Measurements from ENCODE around the gene GGCX.

Gene GGCX

DNA sequence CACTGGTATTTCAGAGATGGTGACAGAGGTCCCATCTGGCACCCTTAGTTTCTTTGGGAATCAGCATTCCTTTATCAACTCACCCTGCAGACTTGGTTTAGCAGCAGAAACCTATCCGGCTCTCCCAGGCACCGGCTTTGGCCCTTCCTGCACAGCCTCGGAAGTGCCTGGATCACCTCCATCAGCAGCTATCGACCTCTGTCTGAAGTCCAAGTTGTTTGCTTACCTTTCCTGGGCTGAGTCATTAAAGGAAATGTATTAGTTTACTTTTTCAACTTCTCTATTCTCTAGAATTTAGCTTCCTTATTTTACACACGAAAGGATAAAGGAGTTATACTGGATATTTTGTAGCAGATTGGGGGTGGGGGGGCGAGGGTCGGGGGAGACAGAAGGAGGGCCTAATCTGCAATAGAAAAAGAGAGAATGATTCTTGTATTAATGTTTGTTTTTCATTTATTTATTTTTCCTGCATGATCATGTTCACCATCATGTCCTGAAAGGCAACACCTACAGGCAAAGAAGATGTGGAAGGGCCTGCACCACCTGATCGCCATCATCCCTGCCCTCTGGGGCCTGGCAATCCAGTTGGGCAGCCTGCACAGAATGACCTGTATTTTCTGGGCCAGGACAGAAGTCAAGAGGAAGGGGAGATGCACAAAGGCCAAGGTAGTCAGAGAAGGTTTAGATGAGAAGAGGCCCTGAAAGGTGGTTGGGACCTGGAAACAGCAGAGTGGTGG lies 44.5 kb downstream of the GGCX start:
- no peak for FAIRE-seq
- DNase-seq (ENCODE audit: insufficient read length): no peak
- no peak for TF ChIP-seq POLR2A (IDR thresholded peaks at IDR 0.05; ENCODE audit: low read depth, low read length)
- no peak for TF ChIP-seq TAF1 (IDR thresholded peaks at IDR 0.05; ENCODE audit: borderline replicate concordance, low read depth, low read length)
- no peak for TF ChIP-seq POLR2AphosphoS5 (IDR thresholded peaks at IDR 0.05; ENCODE audit: low read depth, low read length)

DNA sequence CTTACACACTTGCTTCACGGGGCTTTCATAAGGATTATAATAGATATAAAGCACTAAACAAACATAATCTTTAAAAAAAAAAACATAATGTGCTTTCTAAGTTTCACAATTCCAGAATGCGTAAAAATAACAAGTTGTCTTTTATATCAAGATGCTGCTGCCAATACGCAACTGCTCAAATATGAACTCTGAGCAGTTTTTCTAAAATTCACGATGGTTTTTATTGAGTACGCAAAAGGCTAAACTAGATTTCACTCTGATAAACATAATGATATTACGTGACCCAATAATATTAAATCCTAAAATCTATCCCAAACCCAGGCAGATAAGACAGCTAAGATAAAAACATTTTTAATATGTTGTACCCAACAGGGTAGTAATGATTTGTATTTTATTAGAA lies 47.0 kb downstream of the GGCX start:
- FAIRE-seq (no peak), DNase-seq (ENCODE audit: insufficient read length) (no peak)
- no peak for TF ChIP-seq POLR2AphosphoS5 (IDR thresholded peaks at IDR 0.05; ENCODE audit: low read depth, low read length)
- TF ChIP-seq TAF1 (IDR thresholded peaks at IDR 0.05; ENCODE audit: borderline replicate concordance, low read depth, low read length): no peak
- no peak for TF ChIP-seq POLR2A (IDR thresholded peaks at IDR 0.05; ENCODE audit: low read depth, low read length)

GRCh38 chr2:85511008-85511811 lies 50.1 kb downstream of the GGCX start:
- DNase-seq (ENCODE audit: insufficient read length) (no peak), FAIRE-seq (no peak)
- TF ChIP-seq POLR2AphosphoS5 (IDR thresholded peaks at IDR 0.05; ENCODE audit: low read depth, low read length): no peak
- no peak for TF ChIP-seq POLR2A (IDR thresholded peaks at IDR 0.05; ENCODE audit: low read depth, low read length)
- no peak for TF ChIP-seq TAF1 (IDR thresholded peaks at IDR 0.05; ENCODE audit: borderline replicate concordance, low read depth, low read length)

DNA sequence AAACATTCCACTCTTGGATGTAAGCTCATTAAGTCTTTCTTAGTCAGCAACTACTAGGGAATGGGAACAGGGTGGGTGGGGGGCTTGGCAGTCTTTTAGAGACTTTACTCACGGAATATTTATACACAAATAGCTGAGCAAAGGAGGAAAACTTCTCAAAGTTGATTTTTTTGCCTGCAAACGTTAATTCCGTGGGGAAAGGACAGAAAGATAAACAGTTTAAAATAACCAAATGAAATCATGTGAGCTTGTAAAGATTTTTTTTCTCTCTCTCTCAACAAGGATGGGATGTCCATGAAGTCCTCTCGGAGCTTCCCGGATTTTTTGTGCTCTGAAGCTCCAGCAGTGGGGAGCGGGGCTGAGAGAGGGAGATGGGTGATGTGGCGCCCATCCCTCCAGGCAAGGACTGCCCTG lies 54.5 kb downstream of the GGCX start:
- no peak for DNase-seq (ENCODE audit: insufficient read length)
- TF ChIP-seq TAF1 (IDR thresholded peaks at IDR 0.05; ENCODE audit: borderline replicate concordance, low read depth, low read length): no peak
- no peak for FAIRE-seq

DNA sequence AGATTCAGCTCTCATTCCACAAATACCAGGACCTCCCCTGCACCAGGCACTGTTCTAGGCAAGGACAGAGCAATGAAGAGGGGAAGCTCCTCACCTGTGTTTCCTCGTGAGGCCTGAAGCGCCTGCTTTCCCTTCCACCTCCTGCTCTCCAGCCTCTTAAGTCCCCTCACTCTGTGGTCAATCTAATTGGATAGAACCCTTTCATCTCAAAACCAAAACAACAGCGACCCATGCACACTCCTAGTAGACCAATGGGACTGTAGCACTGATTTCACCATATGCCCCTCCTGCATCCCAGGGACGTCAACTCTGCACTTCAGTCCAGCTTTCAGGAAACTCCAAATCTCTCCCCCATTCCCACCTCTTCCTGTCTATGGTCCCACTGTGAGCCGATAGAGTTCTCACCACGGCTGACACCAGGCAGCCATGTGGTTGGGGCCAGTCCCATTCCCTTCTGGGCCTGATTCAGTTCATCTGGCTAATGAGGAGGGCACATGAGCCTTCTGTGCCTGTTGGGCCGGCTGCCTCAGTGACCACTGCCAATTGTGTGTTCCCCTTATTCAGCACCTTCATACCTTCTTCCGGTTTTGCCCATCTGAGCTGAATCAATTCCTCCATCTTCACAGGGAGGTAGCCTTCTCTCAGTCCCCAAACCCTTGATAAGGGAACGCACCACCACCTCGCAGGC lies 55.6 kb downstream of the GGCX start:
- no peak for DNase-seq (ENCODE audit: insufficient read length)
- FAIRE-seq: no peak

GRCh38 chr2:85504778-85505261 lies 56.5 kb downstream of the GGCX start:
- TF ChIP-seq TAF1 (IDR thresholded peaks at IDR 0.05; ENCODE audit: borderline replicate concordance, low read depth, low read length): no peak
- TF ChIP-seq POLR2AphosphoS5 (IDR thresholded peaks at IDR 0.05; ENCODE audit: low read depth, low read length): no peak
- TF ChIP-seq POLR2A (IDR thresholded peaks at IDR 0.05; ENCODE audit: low read depth, low read length): no peak
- FAIRE-seq (no peak), DNase-seq (ENCODE audit: insufficient read length) (no peak)

More for the DNA sequence above, 55.6 kb downstream of the GGCX start:
- TF ChIP-seq POLR2AphosphoS5 (IDR thresholded peaks at IDR 0.05; ENCODE audit: low read depth, low read length) (no peak), POLR2A (IDR thresholded peaks at IDR 0.05; ENCODE audit: low read depth, low read length) (no peak), TAF1 (IDR thresholded peaks at IDR 0.05; ENCODE audit: borderline replicate concordance, low read depth, low read length) (no peak)

DNA sequence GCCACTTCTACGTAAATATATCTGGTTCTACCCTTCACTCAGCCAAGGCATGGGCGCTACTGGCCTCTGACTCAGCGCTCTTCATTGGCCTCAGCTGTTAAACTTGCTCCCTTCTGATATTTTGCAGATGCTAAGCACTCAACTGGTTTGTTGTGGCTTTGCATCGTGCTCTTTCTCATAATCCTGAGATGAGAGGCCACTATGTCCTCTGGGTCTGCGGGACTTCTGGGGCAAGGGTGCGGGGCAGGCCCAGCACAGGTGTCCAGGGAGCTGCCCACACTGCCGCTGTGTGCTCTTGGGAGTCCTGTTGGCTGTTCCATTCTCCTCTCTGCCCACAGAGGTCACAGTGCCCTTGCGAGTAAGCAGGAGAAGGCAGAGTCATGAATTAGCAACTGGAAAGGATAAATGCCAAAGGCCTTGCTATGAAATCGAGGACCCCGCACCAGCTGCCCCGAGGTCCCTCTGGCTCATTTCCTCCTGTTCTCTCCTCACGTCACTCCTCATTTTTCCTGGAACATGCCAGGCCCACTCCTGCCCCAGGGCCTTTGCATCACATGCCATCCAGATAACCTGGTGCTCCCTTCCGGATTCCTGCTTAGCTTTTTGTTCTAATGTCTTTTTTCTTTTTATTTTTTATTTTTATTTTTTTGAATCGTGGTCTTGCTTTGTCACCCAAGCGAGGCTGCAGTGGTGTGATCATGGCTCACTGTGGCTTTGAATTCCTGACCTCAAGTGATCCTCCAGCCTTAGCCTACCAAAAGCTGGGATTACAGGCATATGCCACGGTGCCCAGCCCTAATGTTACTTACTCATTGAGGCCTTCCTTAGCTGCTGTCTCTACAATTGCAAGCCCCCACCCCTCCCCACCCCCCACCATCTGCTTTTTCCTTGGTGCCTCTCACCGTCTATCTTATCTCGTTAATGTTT lies 57.2 kb downstream of the GGCX start:
- no peak for DNase-seq (ENCODE audit: insufficient read length)
- FAIRE-seq: no peak
- no peak for TF ChIP-seq TAF1 (IDR thresholded peaks at IDR 0.05; ENCODE audit: borderline replicate concordance, low read depth, low read length)
- no peak for TF ChIP-seq POLR2A (IDR thresholded peaks at IDR 0.05; ENCODE audit: low read depth, low read length)
- no peak for TF ChIP-seq POLR2AphosphoS5 (IDR thresholded peaks at IDR 0.05; ENCODE audit: low read depth, low read length)

GRCh38 chr2:85503168-85503850 lies 58.0 kb downstream of the GGCX start:
- DNase-seq (ENCODE audit: insufficient read length) (no peak), FAIRE-seq (no peak)
- TF ChIP-seq POLR2AphosphoS5 (IDR thresholded peaks at IDR 0.05; ENCODE audit: low read depth, low read length): no peak
- TF ChIP-seq POLR2A (IDR thresholded peaks at IDR 0.05; ENCODE audit: low read depth, low read length): no peak
- no peak for TF ChIP-seq TAF1 (IDR thresholded peaks at IDR 0.05; ENCODE audit: borderline replicate concordance, low read depth, low read length)

DNA sequence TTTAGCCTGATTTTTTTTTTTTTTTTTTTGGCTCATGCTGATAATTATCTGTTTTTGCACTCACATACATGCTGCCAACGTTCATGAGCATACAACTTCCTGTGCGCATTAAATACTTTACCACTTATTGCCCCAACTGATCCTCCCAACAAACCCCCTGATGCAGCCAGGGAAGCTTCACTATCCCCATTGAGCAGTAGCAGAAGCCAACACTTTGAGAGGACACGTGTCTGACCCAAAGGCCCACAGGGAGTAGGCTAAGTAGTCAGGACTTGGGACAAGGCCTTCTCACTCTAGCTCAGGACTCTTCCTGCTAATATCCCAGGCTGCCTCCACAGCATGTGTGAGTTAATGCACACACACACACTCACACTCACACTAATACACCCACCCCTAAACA lies 58.6 kb downstream of the GGCX start:
- no peak for DNase-seq (ENCODE audit: insufficient read length)
- TF ChIP-seq POLR2A (IDR thresholded peaks at IDR 0.05; ENCODE audit: low read depth, low read length) (no peak), POLR2AphosphoS5 (IDR thresholded peaks at IDR 0.05; ENCODE audit: low read depth, low read length) (no peak), TAF1 (IDR thresholded peaks at IDR 0.05; ENCODE audit: borderline replicate concordance, low read depth, low read length) (no peak)
- no peak for FAIRE-seq

DNA sequence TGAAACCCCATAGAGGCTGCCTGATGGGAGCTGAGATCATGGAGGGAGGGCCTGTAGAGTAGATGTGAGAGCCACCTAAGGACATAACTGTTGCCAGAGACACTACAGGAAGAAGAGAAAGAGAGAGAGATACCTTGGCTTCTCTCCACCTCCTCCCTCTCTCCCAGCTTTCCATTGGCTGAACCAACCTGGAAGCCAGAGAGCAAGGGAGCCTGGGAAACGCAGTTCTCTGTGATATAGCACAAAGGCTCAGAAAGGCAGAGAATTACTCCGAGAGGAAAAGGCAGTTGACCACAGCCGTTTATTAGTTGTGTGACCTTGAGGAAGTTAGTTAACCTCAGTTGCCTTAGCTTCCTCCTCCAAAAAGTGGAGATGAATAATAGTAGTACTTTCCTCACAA lies 60.0 kb downstream of the GGCX start:
- FAIRE-seq (no peak), DNase-seq (ENCODE audit: insufficient read length) (no peak)
- TF ChIP-seq TAF1 (IDR thresholded peaks at IDR 0.05; ENCODE audit: borderline replicate concordance, low read depth, low read length) (no peak), POLR2A (IDR thresholded peaks at IDR 0.05; ENCODE audit: low read depth, low read length) (no peak), POLR2AphosphoS5 (IDR thresholded peaks at IDR 0.05; ENCODE audit: low read depth, low read length) (no peak)
